ENCODE data around the gene KIF16B.

DNA sequence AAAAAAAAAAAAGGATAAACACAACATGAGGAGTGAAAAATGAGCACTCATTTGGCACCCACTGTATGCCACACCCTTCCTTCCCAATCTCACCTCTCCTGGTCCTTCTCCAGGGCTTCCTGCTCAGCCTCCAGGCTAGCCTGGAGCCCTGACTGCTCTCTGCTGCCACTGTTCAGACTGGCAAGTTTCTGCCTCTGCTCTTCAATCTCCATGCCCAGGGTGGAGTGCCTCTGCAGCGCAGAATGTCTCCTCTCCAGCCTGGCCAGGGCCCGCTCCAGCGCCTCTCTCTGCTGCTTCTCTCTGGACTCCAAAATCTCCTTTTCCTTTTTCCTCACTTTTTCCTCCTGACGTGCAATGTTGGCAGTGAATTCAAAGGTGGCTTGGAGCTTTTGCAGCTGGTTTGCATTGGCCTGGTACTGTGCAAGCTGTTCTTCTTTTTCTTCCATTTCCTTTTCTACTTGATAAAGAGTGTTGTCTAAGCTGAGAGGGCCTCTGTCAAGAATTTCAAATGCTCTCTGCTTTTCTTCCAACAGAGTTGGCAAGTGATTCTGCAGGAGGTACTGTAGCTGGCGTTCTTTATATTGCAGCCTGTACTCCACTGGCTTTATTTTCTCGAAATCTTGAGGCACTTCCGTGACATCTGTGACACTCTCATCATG, 194.4 kb downstream of the KIF16B start:
- TF ChIP-seq POLR2A (IDR thresholded peaks at IDR 0.05) (no peak), CTCF (IDR thresholded peaks at IDR 0.05) (no peak), EP300 (IDR thresholded peaks at IDR 0.05) (no peak)
